Measurements from ENCODE around the gene VWA5A.

DNA sequence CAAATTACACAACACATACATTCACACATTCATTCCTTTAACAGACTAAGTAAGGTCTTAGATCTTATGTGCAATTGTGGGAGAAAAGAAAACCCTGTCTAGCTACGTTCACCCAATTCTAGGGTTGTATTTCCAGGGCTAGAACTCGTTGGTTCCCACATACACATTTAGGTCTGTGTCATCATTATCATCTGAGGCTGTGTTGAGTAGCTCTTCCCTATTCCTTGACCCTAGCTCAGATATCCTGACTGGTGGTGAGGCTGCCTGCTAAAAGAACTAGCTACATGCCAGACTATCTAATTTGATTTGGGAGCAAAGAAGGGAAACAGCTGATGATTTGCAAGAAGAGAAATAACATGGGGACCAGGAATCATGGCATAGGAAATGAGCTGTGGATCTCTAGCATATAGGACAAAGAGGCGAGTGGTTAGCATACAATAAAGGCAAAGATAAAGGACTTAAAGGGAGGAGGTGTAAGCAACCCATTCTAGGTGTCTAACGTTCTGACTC lies 46.6 kb upstream of the VWA5A start:
- TF ChIP-seq MAZ (IDR thresholded peaks at IDR 0.05; ENCODE audit: borderline replicate concordance, low read depth, low read length) (no peak), RAD21 (conservative IDR thresholded peaks at IDR 0.05 in 1 of 2, IDR thresholded peaks at IDR 0.05 in 1 of 2) (no peak), TFCP2L1 (CRISPR knock-in tag; IDR thresholded peaks at IDR 0.05) (no peak), EP300 (IDR thresholded peaks at IDR 0.05) (no peak), NFE2L2 (conservative IDR thresholded peaks at IDR 0.05; ENCODE audit: low read length) (no peak), RFX5 (IDR thresholded peaks at IDR 0.05) (no peak), MAFK (IDR thresholded peaks at IDR 0.05; ENCODE audit: partially characterized antibody) (no peak), ZFP36 (IDR thresholded peaks at IDR 0.05; ENCODE audit: borderline replicate concordance, partially characterized antibody) (no peak), FOSL2 (IDR thresholded peaks at IDR 0.05) (no peak), FOSL2 (CRISPR knock-in tag; IDR thresholded peaks at IDR 0.05) (no peak), ESRRA (IDR thresholded peaks at IDR 0.05; ENCODE audit: borderline replicate concordance, low read length) (no peak), POLR2A (IDR thresholded peaks at IDR 0.05; ENCODE audit: low read length) (no peak)
- TF ChIP-seq, protein P1, sequence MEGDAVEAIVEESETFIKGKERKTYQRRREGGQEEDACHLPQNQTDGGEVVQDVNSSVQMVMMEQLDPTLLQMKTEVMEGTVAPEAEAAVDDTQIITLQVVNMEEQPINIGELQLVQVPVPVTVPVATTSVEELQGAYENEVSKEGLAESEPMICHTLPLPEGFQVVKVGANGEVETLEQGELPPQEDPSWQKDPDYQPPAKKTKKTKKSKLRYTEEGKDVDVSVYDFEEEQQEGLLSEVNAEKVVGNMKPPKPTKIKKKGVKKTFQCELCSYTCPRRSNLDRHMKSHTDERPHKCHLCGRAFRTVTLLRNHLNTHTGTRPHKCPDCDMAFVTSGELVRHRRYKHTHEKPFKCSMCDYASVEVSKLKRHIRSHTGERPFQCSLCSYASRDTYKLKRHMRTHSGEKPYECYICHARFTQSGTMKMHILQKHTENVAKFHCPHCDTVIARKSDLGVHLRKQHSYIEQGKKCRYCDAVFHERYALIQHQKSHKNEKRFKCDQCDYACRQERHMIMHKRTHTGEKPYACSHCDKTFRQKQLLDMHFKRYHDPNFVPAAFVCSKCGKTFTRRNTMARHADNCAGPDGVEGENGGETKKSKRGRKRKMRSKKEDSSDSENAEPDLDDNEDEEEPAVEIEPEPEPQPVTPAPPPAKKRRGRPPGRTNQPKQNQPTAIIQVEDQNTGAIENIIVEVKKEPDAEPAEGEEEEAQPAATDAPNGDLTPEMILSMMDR (IDR thresholded peaks at IDR 0.05) = no peak
- TF ChIP-seq, protein P2, sequence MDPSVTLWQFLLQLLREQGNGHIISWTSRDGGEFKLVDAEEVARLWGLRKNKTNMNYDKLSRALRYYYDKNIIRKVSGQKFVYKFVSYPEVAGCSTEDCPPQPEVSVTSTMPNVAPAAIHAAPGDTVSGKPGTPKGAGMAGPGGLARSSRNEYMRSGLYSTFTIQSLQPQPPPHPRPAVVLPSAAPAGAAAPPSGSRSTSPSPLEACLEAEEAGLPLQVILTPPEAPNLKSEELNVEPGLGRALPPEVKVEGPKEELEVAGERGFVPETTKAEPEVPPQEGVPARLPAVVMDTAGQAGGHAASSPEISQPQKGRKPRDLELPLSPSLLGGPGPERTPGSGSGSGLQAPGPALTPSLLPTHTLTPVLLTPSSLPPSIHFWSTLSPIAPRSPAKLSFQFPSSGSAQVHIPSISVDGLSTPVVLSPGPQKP (IDR thresholded peaks at IDR 0.05; ENCODE audit: low read depth, low read length) = no peak
- TF ChIP-seq, protein P3, sequence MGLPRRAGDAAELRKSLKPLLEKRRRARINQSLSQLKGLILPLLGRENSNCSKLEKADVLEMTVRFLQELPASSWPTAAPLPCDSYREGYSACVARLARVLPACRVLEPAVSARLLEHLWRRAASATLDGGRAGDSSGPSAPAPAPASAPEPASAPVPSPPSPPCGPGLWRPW (IDR thresholded peaks at IDR 0.05) = no peak

All from A549 (cell line).